DOHH2 (cell line): ENCODE measurements around the gene FBXL17.

Source experiments
- EZH2phosphoT487 ChIP-seq: fragments of 200-600 bp; sonication (generic); IDR thresholded peaks from 2 replicates; pipeline ENCODE4 v1.6.1; 2017; ENCODE audit warnings: borderline replicate concordance, mild to moderate bottlenecking, antibody characterized with exemption, low read length, moderate library complexity, mixed read lengths
- TF ChIP-seq, protein P1 (sequence below): fragments of 200-600 bp; sonication (generic); IDR thresholded peaks from one replicate; pipeline ENCODE4 v1.5.1; 2014; ENCODE audit warnings: antibody characterized with exemption, mild to moderate bottlenecking, low read depth, low read length; ENCODE audit not compliant: poor library complexity, severe bottlenecking

DNA sequence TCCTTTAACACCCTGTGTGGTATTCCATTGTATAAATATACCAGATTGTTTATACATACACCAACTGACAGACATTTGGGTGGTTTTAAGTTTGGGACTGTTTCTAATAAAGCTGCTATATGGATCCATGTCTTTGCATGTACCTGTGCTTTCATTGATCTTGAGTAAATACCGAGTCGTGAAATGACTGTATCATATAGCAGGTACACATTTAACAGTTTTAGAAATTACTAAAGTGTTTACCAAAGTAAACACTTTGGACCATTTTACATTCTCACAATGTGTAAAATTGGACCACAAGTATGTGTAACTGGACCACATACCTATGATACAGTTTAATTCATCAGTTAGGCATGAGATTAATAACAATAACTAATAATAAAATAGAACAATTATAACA lies 175.2 kb downstream of the FBXL17 start:
- TF ChIP-seq, protein P1, sequence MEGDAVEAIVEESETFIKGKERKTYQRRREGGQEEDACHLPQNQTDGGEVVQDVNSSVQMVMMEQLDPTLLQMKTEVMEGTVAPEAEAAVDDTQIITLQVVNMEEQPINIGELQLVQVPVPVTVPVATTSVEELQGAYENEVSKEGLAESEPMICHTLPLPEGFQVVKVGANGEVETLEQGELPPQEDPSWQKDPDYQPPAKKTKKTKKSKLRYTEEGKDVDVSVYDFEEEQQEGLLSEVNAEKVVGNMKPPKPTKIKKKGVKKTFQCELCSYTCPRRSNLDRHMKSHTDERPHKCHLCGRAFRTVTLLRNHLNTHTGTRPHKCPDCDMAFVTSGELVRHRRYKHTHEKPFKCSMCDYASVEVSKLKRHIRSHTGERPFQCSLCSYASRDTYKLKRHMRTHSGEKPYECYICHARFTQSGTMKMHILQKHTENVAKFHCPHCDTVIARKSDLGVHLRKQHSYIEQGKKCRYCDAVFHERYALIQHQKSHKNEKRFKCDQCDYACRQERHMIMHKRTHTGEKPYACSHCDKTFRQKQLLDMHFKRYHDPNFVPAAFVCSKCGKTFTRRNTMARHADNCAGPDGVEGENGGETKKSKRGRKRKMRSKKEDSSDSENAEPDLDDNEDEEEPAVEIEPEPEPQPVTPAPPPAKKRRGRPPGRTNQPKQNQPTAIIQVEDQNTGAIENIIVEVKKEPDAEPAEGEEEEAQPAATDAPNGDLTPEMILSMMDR, result no peak
- TF ChIP-seq EZH2phosphoT487, result no peak
